Gastrocnemius medialis (tissue), 4 donors: Measurements from ENCODE around the gene ADM5.

Experiments
- CTCF ChIP-seq, 5 experiments: fragments of 450-650 bp in 3 of 5; fragments of 200-600 bp in 2 of 5; sonication (generic) in 2 of 5; IDR thresholded peaks in 4 of 5; conservative IDR thresholded peaks in 1 of 5; 1 replicate in 4 of 5; 2 replicates in 1 of 5; pipeline ENCODE4 v1.5.1; 2016 to 2019; ENCODE audit warnings: antibody characterized with exemption in 5 of 5, mild to moderate bottlenecking in 3 of 5, moderate library complexity in 3 of 5
- POLR2A ChIP-seq, 2 donors: fragments of 450-650 bp; IDR thresholded peaks; one replicate each; pipeline ENCODE4 v1.6.1; 2017; ENCODE audit warnings: antibody characterized with exemption in 2 of 2, mild to moderate bottlenecking in 2 of 2, moderate library complexity in 2 of 2

DNA sequence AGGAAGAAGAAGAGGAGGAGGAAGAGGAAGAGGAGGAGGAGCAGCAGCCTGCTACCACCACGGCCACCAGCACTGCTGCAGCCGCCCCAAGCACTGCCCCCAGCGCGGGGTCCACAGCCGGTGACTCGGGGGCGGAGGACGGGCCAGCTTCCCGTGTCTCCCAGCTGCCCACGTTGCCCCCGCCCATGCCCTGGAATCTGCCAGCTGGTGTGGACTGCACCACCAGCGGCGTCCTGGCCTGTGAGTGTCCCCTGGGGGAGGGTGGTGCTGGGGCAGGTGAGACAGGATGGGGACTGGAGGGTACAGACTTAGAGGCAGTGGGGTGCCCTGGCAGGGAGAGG, 36.0 kb upstream of the ADM5 start:
- TF ChIP-seq CTCF (IDR thresholded peaks at IDR 0.05 in 4 of 5, conservative IDR thresholded peaks at IDR 0.05 in 1 of 5) (no peak), POLR2A (IDR thresholded peaks at IDR 0.05) (no peak)
